Mammary epithelial cell (primary cell): Measurements from ENCODE around the gene TECTB.

Experiments
- EZH2 ChIP-seq: IDR thresholded peaks from 2 replicates; pipeline ENCODE4 v1.6.1; 2012; ENCODE audit warnings: low read length, inconsistent platforms, borderline replicate concordance
- TF ChIP-seq, protein P1 (sequence below), 2 donors: IDR thresholded peaks in 1 of 2; conservative IDR thresholded peaks in 1 of 2; 2 replicates each; pipeline ENCODE4 v1.5.1; 2011 to 2012; ENCODE audit warnings: inconsistent platforms in 2 of 2, low read length in 2 of 2, mild to moderate bottlenecking in 2 of 2, control low read depth in 1 of 2, low read depth in 1 of 2; ENCODE audit not compliant: insufficient read depth in 1 of 2; ENCODE audit errors: extremely low read depth in 1 of 2

GRCh38 chr10:112280205-112280921 lies 2.8 kb upstream of the TECTB start:
- TF ChIP-seq, protein P1, sequence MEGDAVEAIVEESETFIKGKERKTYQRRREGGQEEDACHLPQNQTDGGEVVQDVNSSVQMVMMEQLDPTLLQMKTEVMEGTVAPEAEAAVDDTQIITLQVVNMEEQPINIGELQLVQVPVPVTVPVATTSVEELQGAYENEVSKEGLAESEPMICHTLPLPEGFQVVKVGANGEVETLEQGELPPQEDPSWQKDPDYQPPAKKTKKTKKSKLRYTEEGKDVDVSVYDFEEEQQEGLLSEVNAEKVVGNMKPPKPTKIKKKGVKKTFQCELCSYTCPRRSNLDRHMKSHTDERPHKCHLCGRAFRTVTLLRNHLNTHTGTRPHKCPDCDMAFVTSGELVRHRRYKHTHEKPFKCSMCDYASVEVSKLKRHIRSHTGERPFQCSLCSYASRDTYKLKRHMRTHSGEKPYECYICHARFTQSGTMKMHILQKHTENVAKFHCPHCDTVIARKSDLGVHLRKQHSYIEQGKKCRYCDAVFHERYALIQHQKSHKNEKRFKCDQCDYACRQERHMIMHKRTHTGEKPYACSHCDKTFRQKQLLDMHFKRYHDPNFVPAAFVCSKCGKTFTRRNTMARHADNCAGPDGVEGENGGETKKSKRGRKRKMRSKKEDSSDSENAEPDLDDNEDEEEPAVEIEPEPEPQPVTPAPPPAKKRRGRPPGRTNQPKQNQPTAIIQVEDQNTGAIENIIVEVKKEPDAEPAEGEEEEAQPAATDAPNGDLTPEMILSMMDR (conservative IDR thresholded peaks at IDR 0.05 in 1 of 2, IDR thresholded peaks at IDR 0.05 in 1 of 2; ENCODE audit: extremely low read depth in 1 of 2, insufficient read depth in 1 of 2, low read depth in 1 of 2, low read length in 2 of 2) = no peak
- TF ChIP-seq EZH2 = no peak
